ENCODE measurements around the gene HOXA10.

- TF ChIP-seq, protein P1, sequence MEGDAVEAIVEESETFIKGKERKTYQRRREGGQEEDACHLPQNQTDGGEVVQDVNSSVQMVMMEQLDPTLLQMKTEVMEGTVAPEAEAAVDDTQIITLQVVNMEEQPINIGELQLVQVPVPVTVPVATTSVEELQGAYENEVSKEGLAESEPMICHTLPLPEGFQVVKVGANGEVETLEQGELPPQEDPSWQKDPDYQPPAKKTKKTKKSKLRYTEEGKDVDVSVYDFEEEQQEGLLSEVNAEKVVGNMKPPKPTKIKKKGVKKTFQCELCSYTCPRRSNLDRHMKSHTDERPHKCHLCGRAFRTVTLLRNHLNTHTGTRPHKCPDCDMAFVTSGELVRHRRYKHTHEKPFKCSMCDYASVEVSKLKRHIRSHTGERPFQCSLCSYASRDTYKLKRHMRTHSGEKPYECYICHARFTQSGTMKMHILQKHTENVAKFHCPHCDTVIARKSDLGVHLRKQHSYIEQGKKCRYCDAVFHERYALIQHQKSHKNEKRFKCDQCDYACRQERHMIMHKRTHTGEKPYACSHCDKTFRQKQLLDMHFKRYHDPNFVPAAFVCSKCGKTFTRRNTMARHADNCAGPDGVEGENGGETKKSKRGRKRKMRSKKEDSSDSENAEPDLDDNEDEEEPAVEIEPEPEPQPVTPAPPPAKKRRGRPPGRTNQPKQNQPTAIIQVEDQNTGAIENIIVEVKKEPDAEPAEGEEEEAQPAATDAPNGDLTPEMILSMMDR (IDR thresholded peaks at IDR 0.05), result no peak
- TF ChIP-seq POLR2A (IDR thresholded peaks at IDR 0.05), result no peak
- no peak for TF ChIP-seq POLR2AphosphoS5 (IDR thresholded peaks at IDR 0.05)
These were observed 11.1 kb upstream of the HOXA10 start, which contains the start of gene HOXA11 for GRCh38 chr7:27185013-27185853.

Data from stomach (tissue), 4 donors.